AG20443 (cell line): ENCODE results near the gene ABI1.
"Not testable (repeated sequence)": the region's sequence is repeated elsewhere in the genome, so short reads cannot be mapped to it uniquely, and the experiment has no call there.

Source experiments
- DNase-seq: peaks from one replicate; pipeline ENCODE4 v3.0.0; 2012; ENCODE audit warnings: low spot score, mixed read lengths

The ABI1 gene

DNA sequence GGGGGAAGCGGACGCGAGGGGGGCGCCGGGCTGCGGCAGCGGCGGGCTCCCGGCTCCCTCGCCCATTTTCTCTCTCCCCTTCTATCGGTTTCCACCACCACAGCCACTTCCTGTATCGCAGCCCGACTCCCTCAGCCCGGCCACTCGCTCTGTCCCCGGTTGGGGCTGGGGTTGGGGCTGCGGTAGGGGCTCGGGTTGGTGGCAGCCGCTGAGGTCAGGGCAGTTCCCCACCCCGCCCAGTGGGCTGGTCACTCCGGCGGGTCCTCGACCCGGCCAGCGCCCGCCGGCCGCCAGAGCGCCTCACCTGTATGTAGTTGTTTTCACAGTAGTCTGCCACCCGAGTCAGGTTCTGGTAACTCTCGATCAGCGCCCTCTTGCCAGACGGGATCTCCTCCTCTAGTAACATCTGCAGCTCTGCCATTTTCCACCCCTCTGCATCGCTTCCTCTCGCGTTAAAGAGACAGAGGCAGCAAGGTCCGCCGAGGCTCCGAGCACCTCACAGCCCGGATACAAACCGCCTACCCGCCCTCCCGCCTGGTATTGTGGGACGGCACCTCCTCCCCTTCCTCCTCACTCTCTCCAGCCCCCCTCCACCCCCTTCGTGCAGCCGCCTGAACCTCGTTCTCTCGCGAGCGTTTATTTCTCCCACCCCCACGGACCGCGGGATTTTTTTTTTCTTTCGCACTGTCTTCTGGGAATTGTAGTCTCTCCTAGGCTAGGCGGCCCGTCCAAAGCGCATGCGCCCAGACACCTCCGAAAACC lies at the start of gene ABI1:
ABI1 (minus strand) TSS at position 516 of the 762 bp plus-strand sequence; CDS start at position 421, 95 bp downstream.
- peak; percentile 97 for DNase-seq

GRCh38 chr10:26909753-26910152 lies 49.0 kb upstream of the ABI1 start:
- DNase-seq, result no peak

GRCh38 chr10:26905253-26905781 lies 44.6 kb upstream of the ABI1 start:
- DNase-seq, result not testable (repeated sequence)

GRCh38 chr10:26903431-26904217 lies 42.9 kb upstream of the ABI1 start:
- no peak for DNase-seq

GRCh38 chr10:26892306-26892923 lies 31.7 kb upstream of the ABI1 start:
- DNase-seq, result not testable (repeated sequence)

DNA sequence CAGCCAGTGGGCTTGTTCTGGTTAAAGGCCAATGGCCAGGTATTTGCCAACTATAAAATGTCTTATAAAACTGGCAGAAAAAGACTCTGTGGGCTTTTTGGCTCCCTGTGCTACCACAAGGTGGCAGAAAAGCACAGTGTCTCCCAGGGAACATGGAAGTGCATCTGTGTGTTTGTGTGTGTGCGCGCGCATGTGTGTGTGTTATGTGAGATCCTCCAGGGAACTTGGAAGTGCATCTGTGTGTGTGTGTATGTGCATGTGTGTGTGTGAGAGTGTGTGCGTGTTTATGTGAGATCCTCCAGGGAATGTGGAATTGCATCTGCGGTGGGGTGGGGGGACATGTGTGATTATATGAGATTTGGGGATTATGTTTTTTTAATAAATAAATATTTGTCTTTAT lies 30.2 kb upstream of the ABI1 start:
- peak; percentile 30 for DNase-seq

- DNase-seq, result peak; percentile 23
Observed at GRCh38 chr10:26887611-26888215, 27.0 kb upstream of the ABI1 start.

GRCh38 chr10:26881600-26882331 lies 21.0 kb upstream of the ABI1 start:
- DNase-seq, result peak; percentile 69

GRCh38 chr10:26879744-26880143 lies 19.0 kb upstream of the ABI1 start:
- DNase-seq, result no peak

DNA sequence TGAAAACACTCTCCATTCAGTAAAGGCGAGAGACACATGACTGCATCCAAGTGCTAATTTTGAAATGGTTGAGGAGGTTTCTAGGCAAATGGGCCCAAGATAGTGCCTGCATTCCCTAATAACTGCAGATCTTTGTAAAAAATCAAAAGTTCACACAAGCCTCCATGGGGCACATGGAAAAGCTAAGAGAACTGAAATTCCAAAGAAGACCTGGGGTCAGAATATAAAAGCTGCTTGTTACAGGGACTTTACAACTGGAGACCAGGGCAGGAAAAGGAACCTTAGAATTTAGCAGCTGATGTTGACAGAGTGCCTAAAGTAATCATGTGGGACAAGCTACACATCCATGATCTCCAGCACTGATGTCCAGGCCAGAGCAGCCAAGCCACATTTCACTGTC lies 10.0 kb upstream of the ABI1 start:
- DNase-seq, result no peak

DNA sequence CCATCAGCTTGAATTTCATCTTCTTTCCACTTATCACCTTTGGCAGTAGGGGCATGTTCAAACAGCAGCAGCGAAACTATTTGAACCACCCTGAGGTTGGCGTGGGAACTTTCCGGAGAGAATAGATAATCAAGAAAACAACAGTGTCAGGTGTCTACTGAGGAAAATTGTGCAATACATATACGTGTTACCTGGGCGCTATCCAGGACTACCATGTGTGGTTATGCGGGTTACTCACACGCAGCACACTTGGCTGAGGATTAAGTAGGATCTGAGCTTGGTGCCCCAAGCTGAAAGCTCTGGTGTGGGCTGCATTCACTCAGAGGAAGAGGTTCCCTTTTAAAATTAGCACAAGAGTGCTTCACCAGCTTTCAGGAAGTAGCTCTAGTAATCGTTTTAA lies 8.8 kb upstream of the ABI1 start:
- no peak for DNase-seq

DNA sequence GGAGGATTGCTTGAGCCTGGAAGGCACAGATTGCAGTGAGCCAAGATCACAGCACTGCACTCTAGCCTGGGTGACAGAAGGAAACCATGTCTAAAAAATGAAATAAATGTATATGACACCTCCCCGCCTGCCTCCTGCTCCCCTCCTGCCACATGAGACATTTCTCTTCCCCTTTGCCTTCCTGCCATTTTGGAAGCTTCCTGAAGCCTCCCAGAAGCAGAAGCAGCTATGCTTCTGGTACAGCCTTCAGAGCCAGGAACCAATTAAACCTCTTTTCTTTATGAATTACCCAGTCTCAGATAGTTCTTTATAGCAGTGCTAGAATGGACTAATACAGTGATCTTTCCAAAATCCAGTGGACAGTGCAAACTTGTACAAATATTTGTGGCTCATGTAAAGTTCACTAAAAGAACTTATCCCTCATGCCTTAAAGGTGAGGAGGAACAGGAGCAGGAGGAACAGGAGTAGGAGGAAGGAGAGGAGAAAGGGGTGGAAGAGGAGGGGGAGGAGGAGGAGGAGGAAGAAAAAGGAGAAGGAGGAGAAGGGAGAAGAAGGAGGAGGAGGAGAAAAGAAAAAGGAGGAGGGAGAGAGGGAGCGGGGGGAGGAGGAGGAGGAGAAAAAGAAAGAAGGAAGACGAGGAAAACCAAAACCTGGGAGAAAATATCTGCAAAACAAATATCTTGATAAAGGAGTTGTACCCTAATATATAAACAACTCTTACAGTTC lies 2.8 kb upstream of the ABI1 start:
- DNase-seq, result no peak

GRCh38 chr10:26861205-26861998 lies 644 bp upstream of the ABI1 start:
- no peak for DNase-seq

- peak; percentile 62 for DNase-seq
Observed at GRCh38 chr10:26860102-26860442, 686 bp downstream of the ABI1 start.

GRCh38 chr10:26859241-26860101 lies 1.3 kb downstream of the ABI1 start:
- DNase-seq, result no peak

DNA sequence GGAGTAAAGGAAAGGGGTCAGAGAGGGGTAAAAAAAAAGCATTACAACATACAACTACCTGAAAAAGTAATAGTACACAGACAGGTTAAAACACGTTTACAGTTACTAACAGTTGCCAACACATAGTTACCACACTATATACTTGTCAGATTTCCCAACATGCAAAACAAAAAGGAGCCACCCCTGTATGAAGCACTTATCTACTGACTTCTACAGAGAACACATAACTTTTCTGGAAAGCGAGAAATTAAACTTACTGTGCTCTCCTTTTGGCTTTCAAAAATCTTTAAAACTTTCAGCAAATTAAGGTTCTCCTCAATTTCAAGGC lies 2.1 kb downstream of the ABI1 start:
- DNase-seq, result no peak

DNA sequence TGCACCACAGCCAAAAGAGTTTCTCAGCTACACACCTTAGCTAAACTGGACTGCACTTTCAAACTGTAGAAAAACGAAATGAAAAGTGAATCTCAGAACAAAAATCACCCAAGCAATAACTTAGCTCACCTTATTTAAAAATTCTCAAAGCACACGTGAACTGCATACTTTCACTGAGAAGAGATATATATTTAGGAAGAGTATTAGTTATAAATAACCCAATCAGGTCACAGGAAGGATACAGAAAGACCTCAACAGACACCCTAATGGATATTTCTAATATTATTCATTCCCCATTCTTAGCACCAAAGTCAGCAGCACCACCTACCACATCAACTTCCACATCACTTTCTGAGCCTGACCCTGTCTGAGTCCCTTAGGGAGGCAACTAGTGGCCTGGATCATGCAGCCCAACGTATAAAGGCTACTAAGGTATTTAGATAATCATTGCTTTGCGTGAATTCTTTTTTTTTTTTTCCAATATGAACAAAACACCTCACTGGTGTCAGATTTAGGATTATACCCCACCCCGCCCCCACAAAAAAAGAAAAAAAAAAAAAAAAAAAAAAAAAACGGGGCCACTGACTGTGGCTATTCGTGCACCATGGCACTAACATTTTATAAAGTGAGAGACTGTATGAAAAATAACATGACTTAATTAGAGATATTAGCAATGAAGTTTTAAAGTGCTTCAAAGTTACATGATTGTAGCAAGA lies 2.6 kb downstream of the ABI1 start:
- DNase-seq, result no peak

- not testable (repeated sequence) for DNase-seq
Observed at GRCh38 chr10:26857553-26857952, 3.2 kb downstream of the ABI1 start.

GRCh38 chr10:26855186-26855585 lies 5.6 kb downstream of the ABI1 start:
- peak; percentile 19 for DNase-seq
